HG03060 (cell line): ENCODE measurements around the gene MRPL52.
"Not testable (repeated sequence)": the region's sequence is repeated elsewhere in the genome, so short reads cannot be mapped to it uniquely, and the experiment has no call there.

Experiments
- ATAC-seq: cut with Tn5 transposase; IDR thresholded peaks from one replicate; pipeline ENCODE4 v1.9.1; 2021; ENCODE audit warnings: low read depth, moderate number of reproducible peaks; ENCODE audit not compliant: unreplicated experiment

Gene MRPL52

DNA sequence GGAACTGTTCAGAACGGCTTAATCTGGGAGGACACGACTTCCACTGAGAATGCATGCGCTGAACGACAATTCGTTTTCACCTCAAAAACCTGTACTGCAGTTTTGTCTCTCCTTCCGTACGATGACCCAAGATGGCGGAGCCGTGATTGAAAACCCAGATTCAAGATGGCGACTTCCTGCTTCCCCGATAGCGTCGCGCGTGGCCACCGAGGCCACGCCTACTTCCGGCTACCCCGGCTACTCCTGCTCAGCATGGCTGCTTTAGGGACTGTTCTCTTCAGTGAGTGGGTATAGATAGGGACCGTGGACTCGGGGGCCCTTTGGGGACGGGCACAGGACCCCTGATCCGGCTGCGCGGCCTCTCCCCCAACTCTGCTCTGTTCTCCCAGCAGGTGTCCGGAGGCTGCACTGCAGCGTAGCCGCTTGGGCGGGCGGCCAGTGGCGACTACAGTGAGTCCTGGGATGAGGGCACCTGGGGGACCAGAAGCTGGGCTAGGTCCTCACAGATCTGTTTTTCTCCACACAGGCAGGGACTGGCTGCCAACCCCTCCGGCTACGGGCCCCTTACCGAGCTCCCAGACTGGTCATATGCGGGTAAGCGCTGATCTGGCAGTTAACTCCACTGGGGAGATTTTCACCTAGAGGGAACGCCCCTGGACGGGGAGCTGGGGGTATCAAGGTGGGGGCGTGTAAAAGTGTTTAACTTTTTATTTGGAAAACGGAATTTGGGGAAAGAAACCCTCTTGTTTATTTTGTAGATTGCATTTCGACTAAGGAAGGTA is at the start of gene MRPL52:
Gene MRPL52 (plus strand): TSS at position 227 of the 782 bp plus-strand sequence. CDS start 26 bp downstream, at position 253.
- peak; percentile 62 for ATAC-seq

DNA sequence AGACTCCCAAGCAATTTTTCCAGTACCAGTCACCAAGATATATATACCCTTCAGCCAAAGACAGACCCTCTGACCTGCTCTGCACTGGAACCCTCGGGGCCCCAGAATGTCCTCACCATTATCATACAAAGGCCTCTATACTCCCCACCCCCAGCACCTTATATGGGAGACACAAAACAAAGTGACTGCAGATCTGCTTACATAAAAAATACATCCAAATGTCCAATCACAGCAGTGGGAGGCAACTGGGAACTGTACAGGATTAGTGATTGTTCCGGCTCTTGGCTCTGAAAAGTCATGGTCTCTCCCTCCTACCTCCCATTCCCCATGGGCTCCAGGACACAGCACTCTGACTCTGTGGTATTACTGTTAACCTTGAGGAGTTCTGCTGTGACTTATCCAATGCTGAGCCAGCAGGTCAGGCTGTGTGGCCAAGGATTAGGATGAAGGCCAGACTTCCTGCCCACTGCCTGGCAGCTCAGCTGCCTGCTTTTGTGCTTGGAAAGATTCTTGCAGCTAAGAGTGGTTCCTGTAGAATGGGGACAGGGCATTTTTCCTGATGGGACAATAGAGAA is 49.5 kb upstream of the MRPL52 start:
- ATAC-seq = no peak

DNA sequence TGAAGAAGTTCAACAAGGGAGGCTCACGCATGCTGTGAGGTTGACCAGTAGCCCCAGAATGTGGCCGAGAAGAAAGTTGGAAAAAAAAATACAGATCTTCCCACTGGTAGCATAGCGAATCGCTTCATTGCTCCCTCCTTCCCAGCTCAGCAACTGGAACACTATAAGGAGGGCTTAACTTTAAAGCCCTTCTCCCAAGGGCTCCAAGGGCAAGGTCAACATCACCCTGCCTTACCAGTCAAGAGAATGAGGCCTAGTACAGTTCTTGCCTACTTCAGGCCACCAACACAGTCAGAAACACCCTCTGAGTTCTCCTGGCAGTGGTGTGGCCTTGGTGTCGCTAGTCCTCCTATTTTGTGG is 48.8 kb upstream of the MRPL52 start:
- no peak for ATAC-seq

DNA sequence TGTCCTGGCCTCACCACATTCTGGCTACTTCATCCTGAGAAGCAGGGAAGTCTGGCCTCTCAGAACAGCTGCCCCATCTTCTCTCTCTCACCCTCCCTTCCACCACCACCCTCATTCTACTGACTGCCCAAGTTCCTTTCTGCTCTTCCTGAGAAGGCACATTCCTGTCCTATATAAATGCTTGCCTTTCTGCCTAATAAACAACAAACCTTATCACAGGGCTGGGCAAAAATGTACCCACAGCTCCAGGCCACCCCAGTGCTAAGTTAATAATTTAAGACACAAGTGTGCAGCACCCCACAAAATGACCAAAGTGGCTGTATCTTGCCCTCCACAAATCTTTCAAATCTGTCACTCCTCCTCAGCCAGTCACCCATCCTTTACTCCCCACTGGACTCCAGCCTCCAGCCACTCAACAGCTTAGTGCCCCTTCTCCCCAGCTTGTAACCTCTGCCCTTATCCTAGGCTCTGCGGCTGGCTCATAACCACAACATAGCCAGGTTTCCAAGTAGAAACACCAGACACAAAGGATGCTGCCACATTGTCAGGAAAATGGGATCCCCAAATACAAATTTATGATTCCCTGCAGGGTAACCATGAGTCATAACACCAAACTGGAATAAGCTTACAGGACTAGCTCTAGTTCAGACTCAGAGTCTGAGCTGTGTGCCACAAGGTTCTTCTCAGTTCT is 48.2 kb upstream of the MRPL52 start:
- no peak for ATAC-seq

DNA sequence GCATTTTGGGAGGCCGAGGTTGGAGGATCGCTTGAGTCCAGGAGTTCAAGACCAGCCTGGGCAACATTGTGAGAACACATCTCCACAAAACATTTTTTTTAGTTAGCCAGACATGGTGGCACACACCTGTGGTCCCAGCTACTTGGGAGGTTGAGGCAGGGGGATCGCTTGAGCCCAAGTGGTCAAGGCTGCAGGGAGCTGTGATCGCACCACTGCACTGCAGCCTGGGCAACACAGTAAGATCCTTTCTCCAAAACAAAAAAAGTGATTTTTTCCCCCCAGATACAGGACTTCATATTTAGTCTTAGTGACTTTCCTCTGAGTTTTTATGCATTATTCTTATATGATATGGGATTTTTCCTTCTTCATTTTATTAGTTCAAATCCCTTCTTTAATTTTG is 43.0 kb upstream of the MRPL52 start:
- ATAC-seq = no peak

DNA sequence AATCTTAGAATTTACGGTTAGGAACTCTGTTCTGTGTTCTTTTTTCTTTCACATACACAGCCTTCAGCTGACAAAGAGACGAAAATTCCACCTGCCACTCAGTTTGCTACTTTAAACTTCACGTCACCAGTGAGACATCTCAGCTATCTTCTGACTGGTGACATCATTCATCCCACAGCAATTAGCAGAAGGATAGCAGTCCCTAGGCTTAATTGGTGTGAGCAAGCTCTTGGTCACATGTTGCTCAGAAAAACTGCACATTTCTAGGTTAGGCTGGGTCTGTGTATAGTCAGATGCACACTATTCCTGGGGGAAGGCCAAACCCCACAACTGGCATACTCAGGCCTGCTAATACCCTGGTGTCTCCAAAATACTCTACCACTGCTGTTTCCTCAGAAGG is 38.4 kb upstream of the MRPL52 start:
- ATAC-seq = no peak

DNA sequence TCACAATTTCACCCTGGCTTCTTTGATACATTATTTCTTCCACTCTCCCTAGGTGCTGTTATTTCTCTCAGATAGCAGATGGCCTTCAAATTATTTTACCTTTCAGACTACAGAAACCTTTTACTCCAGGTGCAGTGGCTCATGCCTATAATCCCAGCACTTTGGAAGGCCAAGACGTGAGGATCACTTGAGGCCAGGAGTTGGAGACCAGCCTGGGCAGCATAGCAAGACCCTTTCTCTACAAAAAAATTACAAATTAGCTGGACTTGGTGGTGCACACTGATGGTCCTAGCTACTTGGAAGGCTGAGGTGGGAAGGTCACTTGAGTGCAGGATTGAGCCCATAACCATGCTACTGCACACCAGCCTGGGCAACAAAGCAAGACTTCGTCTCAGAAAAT is 37.5 kb upstream of the MRPL52 start:
- ATAC-seq = no peak

DNA sequence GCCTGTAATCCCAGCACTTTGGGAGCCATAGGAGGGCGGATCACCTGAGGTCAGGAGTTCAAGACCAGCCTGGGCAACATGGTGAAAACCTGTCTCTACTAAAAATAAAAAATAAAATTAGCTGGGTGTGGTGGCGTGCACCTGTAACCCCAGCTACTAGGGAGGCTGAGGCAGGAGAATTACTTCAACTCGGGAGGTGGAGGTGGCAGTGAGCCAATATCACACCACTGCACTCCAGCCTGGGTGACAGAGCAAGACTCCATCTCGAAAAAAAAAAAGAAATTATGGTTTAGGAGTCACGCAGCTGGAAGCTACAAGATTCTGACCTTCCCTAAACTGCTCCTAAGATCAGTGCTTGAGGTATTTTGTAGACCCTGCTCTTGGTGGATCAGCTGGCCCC is 36.1 kb upstream of the MRPL52 start:
- not testable (repeated sequence) for ATAC-seq

DNA sequence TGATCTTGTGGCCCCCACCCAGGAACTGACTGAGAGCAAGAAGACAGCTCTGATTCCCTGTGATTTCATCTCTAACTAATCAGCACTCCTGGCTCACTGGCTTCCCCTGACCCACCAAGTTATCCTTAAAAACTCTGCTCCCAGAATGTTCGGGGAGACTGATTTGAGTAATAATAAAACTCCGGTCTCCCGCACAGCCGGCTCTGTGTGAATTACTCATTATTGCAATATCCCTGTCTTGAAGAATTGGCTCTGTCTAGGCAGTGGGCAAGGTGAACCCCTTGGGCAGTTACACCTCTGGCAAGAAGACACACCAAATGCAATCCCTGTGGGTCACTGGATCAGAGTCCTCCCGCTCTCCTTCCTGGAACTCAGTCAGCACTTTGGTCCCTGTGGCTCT is 35.7 kb upstream of the MRPL52 start:
- no peak for ATAC-seq

DNA sequence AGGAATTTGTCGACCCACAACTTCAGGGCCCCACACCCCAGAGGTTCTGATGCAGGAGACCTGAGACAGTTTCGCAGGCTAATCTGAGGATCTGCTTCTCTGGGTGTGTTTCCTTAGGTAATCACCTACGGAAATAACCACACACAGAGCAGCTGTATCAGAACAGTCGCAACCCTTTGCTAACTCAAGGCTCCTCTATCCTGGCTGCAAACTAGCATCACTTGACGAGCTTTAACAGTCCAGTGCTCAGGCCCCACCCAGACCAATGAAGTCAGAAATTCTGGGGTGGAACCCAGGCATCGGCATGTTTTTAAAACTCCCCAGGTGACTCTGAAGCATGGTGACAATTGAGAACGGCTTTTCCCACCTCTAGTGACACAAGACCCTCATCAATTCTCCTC is 35.1 kb upstream of the MRPL52 start:
- peak; percentile 46 for ATAC-seq

DNA sequence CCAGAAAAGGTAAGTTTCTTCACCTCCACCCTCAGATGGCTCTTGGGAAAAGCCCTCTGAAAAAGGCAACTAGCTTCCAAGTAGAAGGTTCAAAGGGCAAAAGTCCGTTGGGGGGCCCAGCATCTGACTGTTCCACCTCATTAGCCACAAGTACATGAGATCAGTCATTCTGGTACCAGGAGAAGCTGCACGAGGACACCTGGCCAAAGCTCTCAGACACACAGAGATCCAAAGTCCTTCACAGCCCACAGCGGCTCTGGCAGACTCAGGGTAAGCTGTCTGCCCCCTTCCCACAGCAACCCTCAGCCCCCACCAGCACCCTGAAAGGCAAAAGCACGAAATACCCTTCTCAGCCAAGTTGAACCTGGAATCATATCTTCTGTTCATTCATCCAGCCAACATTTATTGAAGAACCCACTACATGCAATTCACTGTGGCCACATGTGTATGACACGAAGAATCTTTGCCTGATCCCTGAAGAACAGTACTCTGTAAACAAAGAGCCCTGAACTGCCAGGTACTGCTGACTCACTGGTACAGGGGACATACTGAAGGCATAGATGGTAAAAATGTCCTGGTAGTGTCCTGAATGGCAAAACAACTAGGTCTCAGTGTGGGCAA is 33.5 kb upstream of the MRPL52 start:
- ATAC-seq = no peak

DNA sequence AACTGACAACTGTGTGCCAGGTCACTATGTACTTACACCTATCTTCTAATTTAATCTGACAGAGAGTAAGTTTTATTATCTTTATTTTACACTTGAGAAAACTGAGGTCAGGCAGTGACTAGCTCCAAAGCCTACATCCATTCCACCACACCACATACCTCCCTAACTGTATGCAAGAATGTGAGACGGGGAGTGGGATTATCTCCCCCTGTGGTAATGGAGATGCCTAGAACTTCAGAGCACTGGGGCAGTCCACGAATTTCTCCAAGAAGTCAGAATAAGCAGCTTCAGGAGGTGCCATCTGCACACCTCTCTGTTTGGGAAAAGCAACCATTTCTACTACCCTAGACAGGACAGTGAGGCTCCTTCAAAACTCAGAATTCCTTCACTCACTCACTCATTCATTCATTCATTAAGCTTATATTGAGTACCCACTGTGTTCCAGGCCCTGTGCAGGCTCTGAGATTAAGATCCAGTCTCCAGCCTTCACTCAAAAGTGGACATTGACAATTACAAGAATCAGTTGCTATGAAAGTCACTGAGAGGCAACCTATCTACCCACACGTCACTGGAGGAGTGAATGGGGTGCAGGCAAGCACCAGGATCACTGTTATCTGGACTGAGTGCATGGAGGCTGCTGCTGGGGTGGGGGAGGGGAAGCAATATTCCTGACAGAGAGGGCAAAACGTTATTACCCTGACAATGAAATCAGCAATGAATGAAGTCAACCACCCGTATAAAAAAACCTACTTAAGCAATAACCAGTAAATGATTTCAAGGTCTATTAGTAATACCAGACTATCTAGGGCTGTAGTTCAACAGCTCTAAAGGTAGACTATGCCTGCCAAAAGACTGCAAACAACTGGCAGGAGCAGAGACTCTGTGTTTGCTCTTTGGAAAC is 32.4 kb upstream of the MRPL52 start:
- ATAC-seq = no peak

DNA sequence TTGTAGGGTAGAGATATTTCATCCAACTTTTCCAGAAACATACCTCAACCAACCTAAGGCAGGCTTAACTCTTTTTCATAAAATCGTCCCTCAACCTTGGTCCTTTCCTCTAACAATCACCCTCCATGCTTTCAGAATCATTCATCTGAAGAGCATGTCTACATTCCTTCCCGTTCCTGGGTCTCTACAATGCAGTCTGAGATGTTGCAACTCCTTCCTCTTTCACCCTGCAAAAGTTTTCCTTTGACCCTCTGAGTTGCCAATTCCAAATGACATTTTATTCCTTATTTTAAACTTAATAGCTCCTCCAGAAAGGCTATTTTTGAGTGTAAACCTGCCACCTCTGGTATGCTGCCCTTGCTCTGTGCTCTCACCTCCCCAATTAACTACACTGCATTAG is 31.2 kb upstream of the MRPL52 start:
- ATAC-seq = no peak

DNA sequence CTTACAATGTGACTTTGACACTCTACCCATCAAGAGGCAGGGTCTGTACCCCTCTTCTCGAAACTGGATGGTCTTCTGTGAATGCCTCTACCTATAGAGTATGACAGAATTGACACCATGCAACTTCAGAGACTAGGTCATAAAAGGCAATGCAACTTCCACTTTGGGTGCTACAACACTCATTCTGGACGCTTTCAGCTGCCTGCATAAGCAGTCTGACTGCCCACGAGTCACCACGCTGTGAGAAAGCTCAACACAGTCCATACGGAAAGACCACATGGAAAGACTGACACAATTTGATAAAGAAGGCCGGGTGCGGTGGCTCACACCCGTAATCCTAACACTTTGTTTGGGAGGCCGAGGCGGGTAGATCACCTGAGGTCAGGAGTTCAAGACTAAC is 29.3 kb upstream of the MRPL52 start:
- ATAC-seq = no peak

DNA sequence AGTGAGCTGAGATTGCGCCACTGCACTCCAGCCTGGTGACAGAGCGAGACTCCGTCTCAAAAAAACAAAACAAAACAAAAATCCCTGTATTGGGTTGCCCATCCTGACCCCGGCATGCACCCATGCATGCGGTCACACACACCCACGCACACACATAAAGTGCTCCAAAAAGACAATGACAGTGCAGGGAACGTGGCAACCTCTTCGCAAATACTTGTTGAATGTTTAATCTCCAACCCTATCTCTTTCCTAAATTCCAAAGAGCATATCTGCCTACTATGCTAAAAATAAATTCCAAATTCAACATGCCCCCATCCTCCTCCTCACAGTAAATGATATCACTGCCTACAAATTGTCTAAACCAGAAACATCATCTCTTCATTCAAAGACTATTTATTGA is 28.0 kb upstream of the MRPL52 start:
- no peak for ATAC-seq

DNA sequence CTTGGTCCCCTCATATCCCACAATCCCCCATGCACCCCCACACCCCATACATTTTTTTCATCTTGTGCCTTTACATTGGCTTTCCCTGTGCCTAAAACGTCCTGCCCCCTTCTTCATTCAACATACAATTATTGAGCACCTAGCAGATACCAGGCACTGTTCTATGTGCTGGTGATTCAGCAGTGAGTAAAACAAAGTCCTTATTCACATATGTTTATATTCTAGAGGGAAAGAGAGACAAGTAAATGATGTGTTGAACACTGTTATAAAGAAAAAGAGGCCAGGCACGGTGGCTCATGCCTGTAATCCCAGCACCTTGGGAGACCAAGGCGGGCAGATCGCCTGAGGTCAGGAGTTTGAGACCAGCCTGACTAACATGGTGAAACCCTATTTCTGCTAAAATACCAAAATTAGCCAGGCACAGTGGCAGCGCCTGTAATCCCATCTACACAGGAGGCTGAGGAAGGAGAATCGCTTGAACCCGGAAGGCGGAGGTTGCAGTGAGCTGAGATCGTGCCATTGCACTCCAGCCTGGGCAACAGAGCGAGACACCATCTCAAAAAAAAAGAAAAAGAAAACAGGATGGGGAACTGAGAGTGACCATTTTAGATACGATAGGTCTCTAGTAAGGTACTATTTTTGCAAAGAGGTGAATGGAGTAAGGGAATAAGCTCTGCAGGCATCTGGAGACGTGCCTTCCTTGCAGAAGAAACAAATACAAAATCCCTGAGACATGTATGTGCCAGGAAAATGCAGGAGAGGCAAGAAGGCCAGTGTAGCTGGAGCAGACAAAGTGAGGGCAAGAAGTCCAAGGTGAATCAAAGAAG is 26.6 kb upstream of the MRPL52 start:
- no peak for ATAC-seq

DNA sequence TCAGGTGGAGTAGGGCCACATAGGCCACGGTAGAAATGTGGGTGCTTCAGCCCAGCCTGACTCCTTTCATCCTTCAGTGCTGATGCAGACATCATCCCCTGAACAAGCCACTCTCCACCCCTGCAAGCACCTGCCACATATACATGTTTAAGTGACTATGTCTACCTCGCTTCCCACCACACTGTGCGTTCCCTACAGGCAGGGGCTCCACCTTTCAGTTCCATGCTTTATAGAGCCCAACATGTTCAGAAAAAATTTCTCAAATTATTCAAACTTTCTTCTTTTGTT is 26.1 kb upstream of the MRPL52 start:
- ATAC-seq = no peak

DNA sequence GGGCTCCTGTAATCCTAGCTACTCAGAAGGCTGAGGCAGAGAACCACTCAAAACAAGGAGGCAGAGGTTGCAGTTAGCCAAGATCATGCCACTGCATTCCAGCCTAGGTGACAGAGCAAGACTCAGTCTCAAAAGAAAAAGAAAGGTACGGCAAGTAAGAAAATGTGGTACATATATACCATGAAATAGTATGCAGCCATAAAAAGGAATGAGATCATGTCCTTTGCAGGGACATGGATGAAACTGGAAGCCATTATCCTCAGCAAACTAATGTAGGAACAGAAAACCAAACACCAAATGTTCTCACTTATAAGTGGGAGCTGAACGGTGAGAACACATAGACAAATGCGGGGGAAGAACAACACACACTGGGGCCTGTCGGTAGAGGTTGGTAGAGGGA is 24.5 kb upstream of the MRPL52 start:
- ATAC-seq = not testable (repeated sequence)

DNA sequence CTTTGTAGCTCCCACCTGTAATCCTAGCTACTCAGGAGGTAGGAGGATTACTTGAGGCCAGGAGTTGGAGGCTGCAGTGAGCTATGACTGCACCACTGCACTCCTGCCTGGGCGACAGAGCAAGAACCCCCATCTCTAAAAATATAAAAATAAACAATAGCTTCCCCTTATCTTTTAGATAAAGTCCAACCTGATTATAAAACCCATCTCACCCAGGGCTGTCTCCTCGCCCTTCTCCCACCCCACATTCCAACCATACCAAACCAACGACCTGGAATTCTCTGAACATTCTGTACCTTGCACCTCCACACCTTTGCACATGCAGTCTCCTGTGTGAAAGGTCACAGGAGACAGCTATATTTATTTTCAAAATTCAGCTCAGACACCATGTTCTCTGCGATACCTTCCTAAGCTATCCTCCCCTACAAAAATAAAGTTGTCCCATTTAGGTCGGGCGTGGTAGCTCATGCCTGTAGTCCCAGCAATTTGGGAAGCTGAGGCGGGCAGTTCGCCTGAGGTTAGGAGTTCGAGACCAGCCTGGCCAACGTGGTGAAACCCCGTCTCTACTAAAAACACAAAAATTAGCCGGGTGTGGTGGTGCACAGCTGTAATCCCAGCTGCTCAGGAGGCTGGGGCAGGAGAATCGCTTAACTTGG is 22.1 kb upstream of the MRPL52 start:
- no peak for ATAC-seq
